Tibial nerve (tissue), 4 donors: ENCODE results near the gene TMEM53.

ENCODE experiments used
- CTCF ChIP-seq, 5 experiments: fragments of 200-600 bp in 3 of 5; fragments of 450-650 bp in 2 of 5; sonication (generic) in 3 of 5; IDR thresholded peaks; one replicate each; pipeline ENCODE4 v1.5.1; 2016 to 2019; ENCODE audit warnings: antibody characterized with exemption in 5 of 5, mild to moderate bottlenecking in 3 of 5, moderate library complexity in 2 of 5
- EP300 ChIP-seq, 2 donors: sonication (generic); formaldehyde crosslinking; IDR thresholded peaks; one replicate each; pipeline ENCODE4 v1.6.1; 2017; ENCODE audit warnings: antibody characterized with exemption in 2 of 2, mild to moderate bottlenecking in 1 of 2
- POLR2A ChIP-seq, 2 donors: fragments of 450-650 bp; IDR thresholded peaks; one replicate each; pipeline ENCODE4 v1.6.1; 2017; ENCODE audit warnings: antibody characterized with exemption in 2 of 2, mild to moderate bottlenecking in 2 of 2, moderate library complexity in 2 of 2

- no peak for TF ChIP-seq CTCF (IDR thresholded peaks at IDR 0.05)
- TF ChIP-seq POLR2A (IDR thresholded peaks at IDR 0.05), result no peak
- TF ChIP-seq EP300 (IDR thresholded peaks at IDR 0.05), result no peak
These were observed 57.1 kb downstream of the TMEM53 start for GRCh38 chr1:44616991-44617702.
